Measurements from ENCODE around the gene TRPT1. TPM values are rescaled to one million over a fixed set of nuclear protein-coding genes. Genes with fewer than 3 reads are reported as not detected.
A peak's percentile ranks its signal among the peaks of the same experiment; 100 is the strongest.

Gene TRPT1
- polyA plus RNA-seq, 3 donors = 37.0 to 46.2 (median 42.5) TPM

DNA sequence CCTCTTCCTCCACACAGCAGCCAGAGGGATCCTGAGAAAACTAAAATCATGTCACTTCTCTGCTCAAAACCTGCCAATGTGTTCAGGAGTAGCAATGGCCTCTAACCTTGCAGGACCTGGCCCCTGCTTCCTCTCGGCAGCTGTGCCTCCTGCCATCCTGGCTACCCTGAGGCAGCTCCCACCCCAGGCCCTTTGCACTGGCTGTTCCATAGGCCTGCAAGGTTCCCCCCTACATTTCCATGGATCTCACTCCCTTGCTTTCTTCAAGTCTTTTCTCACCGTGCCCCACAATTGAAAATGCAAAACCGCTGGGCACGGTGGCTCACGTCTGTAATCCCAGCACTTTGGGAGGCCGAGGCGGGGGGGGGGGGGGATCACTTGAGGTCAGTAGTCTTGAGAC is 42.1 kb downstream of the TRPT1 start:
- DNase-seq (ENCODE audit: low read depth in 3 of 3, low spot score in 2 of 3) = no peak

DNA sequence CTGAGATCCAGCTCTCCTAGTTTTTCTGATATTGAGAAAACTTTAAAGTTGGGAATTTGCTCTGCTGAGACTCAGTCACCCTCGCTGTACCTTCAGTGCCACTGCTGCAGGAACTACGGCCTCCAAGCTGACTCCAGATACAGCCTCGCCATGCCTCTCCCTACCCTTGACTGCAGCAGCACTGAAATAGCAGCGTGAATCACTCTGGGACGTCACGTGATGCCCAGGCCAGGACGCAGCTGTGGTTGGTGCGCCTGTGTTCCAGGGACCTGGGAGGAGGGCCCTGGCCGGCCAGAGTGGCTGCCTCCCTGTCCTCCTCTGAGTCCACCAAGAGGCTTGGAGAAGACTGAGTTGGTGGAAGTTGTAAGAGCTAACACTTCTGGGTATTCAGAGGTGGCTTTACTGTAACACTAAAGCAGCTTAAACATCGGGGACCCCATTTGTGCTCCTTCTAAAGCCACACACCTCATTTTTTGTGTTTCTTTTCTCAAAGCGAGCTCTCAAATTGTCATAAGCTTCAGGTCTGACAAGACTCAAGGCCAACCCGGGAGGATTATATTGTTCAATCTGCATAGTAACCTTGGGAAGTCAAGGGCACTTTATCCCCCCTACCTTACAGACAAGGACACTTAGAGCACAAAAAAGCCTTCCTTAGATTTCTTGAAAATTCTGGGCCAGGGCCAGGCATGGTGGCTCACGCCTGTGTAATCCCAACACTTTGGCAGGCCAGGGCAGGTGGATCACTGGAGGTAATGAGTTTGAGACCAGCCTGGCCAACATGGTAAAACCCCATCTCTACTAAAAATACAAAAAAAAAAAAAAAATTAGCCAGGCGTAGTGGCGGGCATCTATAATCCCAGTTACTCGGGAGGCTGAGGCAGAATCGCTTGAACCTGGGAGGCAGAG is 44.2 kb downstream of the TRPT1 start:
- peak in 2 of 3 donors; percentile 60 to 67 for DNase-seq (ENCODE audit: low read depth in 3 of 3, low spot score in 2 of 3)

DNA sequence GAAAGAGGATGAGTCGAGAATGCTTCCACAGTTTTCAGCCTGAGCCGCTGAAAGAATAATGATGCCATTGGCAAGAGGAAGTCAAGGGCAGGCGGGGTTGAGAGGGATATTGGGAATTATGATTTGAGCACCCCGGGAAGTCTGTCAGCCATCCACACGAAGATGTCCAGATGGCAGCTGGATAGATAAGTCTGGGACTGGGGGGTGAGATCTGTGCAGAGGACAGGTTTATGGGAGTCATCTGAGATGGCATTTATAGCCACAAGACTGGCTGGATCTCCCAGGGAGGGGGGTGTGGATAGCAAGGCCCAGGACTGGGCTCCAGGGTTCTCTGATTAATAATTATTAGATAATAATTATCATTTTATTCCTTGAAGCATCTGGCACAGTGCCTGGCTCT is 45.1 kb downstream of the TRPT1 start:
- DNase-seq (ENCODE audit: low read depth in 3 of 3, low spot score in 2 of 3) = no peak

DNA sequence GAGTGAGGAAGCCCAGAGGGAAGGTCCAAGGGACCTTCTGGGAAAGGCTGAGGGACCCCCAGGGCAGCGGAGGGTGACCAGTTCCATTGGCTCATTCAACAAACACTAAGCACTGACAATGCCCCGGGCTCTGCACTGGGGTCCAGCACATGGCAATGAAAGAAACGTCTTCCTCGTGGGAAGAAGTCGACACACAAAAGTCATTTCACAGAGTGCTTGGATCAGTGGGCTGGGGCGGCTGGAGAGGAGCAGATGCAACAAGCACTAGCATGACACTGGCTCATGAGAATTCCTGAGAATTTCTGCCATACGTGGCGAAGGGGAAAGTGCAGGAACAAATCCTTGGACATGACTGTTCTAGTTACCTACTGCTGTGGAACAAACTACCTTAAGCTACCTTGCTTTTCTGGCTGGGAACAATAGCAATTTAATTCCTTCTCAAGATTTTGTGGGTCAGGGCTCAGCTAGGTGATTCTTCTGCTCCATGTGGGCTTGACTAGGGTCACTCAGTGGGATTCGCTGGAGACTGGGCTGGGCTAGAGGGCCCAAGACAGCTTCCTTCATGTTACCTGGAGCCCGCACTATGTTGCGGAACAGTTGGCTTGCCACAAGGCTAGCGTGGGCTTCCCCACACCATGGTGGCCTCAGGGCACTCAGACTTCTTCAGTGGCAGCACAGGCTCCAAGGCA is 46.9 kb downstream of the TRPT1 start:
- DNase-seq (ENCODE audit: low read depth in 3 of 3, low spot score in 2 of 3) = no peak

DNA sequence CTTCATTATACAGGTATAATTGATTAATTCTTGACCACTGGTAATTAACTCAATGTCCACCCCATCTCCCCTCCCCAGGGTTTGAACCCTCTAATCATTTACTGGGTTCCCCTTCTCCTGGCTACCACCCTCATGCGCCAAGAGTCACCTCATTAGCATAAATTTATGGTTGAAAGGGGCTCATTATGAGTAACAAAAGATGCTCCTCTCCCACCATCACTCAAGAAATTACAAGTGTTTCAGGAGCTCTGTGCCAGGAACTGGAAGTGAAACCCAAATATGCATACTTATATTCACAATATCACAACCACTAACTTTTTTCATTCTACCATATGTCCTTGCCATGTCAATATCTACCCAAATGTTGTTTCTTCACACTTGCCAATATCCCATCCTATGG is 47.8 kb downstream of the TRPT1 start:
- DNase-seq (ENCODE audit: low read depth in 3 of 3, low spot score in 2 of 3) = no peak

DNA sequence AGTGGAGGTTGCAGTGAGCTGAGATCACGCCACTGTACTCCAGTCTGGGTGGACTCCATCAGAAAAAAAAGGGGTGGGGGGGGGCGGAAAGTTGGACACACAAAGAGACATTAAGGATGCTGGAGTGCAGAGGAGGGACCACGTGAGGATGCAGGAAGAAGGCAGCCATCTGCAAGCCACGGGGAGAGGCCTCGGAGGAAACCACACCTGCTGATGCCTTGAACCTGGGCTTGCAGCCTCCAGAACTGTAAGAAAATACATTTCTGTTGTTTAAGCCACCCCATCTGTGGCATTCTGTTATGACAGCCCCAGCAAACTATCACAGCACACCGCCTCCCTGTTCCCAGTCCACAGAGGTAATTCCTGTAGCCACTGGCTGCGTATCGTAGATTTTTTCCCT is 49.2 kb downstream of the TRPT1 start:
- no peak for DNase-seq (ENCODE audit: low read depth in 3 of 3, low spot score in 2 of 3)

Other genes starting within 250 kb of the TRPT1 start
- 100 to 1,000 TPM in 1 of 3 donors, 10 to 100 TPM in 2; 96.8 to 103 (median 97.5) TPM for gene OTUB1, start 239.7 kb downstream of the TRPT1 start, polyA plus RNA-seq (ENCODE audit: insufficient read length in 3 of 3)
- gene FLRT1, start 190.3 kb downstream of the TRPT1 start, polyA plus RNA-seq (ENCODE audit: insufficient read length in 3 of 3) = 1 to 10 TPM; 2.6 to 2.8 (median 2.7) TPM
- gene MACROD1, start 60.1 kb downstream of the TRPT1 start, polyA plus RNA-seq (ENCODE audit: insufficient read length in 3 of 3) = 10 to 100 TPM; 18.5 to 19.8 (median 18.6) TPM
- gene STIP1, start 40.0 kb downstream of the TRPT1 start, polyA plus RNA-seq (ENCODE audit: insufficient read length in 3 of 3) = 100 to 1,000 TPM; 188 to 220 (median 209) TPM
- gene FERMT3, start 19.5 kb downstream of the TRPT1 start, polyA plus RNA-seq (ENCODE audit: insufficient read length in 3 of 3) = 1 to 10 TPM; 4.3 to 6.8 (median 5.6) TPM
- 10 to 100 TPM; 20.6 to 22.0 (median 21.9) TPM for gene NUDT22, start 88 bp upstream of the TRPT1 start, polyA plus RNA-seq (ENCODE audit: insufficient read length in 3 of 3)
- gene DNAJC4, start 4.4 kb upstream of the TRPT1 start, polyA plus RNA-seq (ENCODE audit: insufficient read length in 3 of 3) = 10 to 100 TPM; 54.5 to 61.9 (median 54.7) TPM
- 10 to 100 TPM; 73.8 to 84.8 (median 81.0) TPM for gene VEGFB, start 8.4 kb upstream of the TRPT1 start, polyA plus RNA-seq (ENCODE audit: insufficient read length in 3 of 3)
- 10 to 100 TPM; 84.9 to 99.3 (median 91.9) TPM for gene FKBP2, start 14.9 kb upstream of the TRPT1 start, polyA plus RNA-seq (ENCODE audit: insufficient read length in 3 of 3)
- 10 to 100 TPM; 52.9 to 73.6 (median 68.0) TPM for gene PPP1R14B, start 20.8 kb upstream of the TRPT1 start, polyA plus RNA-seq (ENCODE audit: insufficient read length in 3 of 3)
- gene PLCB3, start 25.3 kb upstream of the TRPT1 start, polyA plus RNA-seq (ENCODE audit: insufficient read length in 3 of 3) = 10 to 100 TPM; 10.9 to 12.5 (median 11.1) TPM
- gene BAD, start 58.5 kb upstream of the TRPT1 start, polyA plus RNA-seq (ENCODE audit: insufficient read length in 3 of 3) = 10 to 100 TPM; 33.6 to 45.9 (median 41.2) TPM
- gene GPR137, start 59.7 kb upstream of the TRPT1 start, polyA plus RNA-seq (ENCODE audit: insufficient read length in 3 of 3) = 10 to 100 TPM; 20.4 to 29.6 (median 26.5) TPM
- gene KCNK4, start 65.1 kb upstream of the TRPT1 start, polyA plus RNA-seq (ENCODE audit: insufficient read length in 3 of 3) = under 1 TPM in 1 of 3 donors, not detected in 2; 0.13 TPM
- not detected for gene CATSPERZ, start 74.2 kb upstream of the TRPT1 start, polyA plus RNA-seq (ENCODE audit: insufficient read length in 3 of 3)
- gene ESRRA, start 79.3 kb upstream of the TRPT1 start, polyA plus RNA-seq (ENCODE audit: insufficient read length in 3 of 3) = 10 to 100 TPM; 16.3 to 19.1 (median 16.4) TPM
- 100 to 1,000 TPM; 191 to 224 (median 220) TPM for gene TRMT112, start 91.4 kb upstream of the TRPT1 start, polyA plus RNA-seq (ENCODE audit: insufficient read length in 3 of 3)
- 100 to 1,000 TPM; 175 to 197 (median 195) TPM for gene PRDX5, start 91.9 kb upstream of the TRPT1 start, polyA plus RNA-seq (ENCODE audit: insufficient read length in 3 of 3)
- 1 to 10 TPM; 1.7 to 2.0 (median 1.8) TPM for gene CCDC88B, start 114.0 kb upstream of the TRPT1 start, polyA plus RNA-seq (ENCODE audit: insufficient read length in 3 of 3)
- 10 to 100 TPM in 1 of 3 donors, 1 to 10 TPM in 2; 8.7 to 10.4 (median 9.8) TPM for gene RPS6KA4, start 133.0 kb upstream of the TRPT1 start, polyA plus RNA-seq (ENCODE audit: insufficient read length in 3 of 3)

All from right renal cortex interstitium (tissue), 3 donors.